H9 (cell line): ENCODE measurements around the gene CFDP1. TPM values are rescaled to one million over a fixed set of nuclear protein-coding genes. Genes with fewer than 3 reads are reported as not detected.

Source experiments
- DNase-seq: peaks from one replicate; pipeline ENCODE4 v3.0.0-alpha.2; 2017
- H2AFZ ChIP-seq: one replicate; pipeline ENCODE4 v1.6.1; 2013; ENCODE audit warnings: mild to moderate bottlenecking, low read length, control low read depth, moderate library complexity
- H2AK5ac ChIP-seq: 2 replicates; pipeline ENCODE4 v1.6.1; 2013; ENCODE audit warnings: low read length, control low read depth, mixed read lengths; ENCODE audit not compliant: insufficient read length
- H2BK120ac ChIP-seq: one replicate; pipeline ENCODE4 v1.6.1; 2013; ENCODE audit warnings: low read depth, mild to moderate bottlenecking, low read length, control low read depth, inconsistent platforms; ENCODE audit not compliant: poor library complexity, severe bottlenecking
- H2BK12ac ChIP-seq: 2 replicates; pipeline ENCODE4 v1.6.1; 2013; ENCODE audit warnings: low read length, control low read depth, mixed read lengths, low read depth; ENCODE audit not compliant: insufficient read length
- H2BK15ac ChIP-seq: 2 replicates; pipeline ENCODE4 v1.6.1; 2013; ENCODE audit warnings: low read depth, low read length, control low read depth
- H2BK20ac ChIP-seq: one replicate; pipeline ENCODE4 v1.6.1; 2013; ENCODE audit warnings: low read depth, mild to moderate bottlenecking, low read length, control low read depth, inconsistent platforms; ENCODE audit not compliant: poor library complexity, severe bottlenecking
- H2BK5ac ChIP-seq: 2 replicates; pipeline ENCODE4 v1.6.1; 2013; ENCODE audit warnings: low read length, control low read depth, mixed read lengths; ENCODE audit not compliant: insufficient read length
- H3K14ac ChIP-seq: 2 replicates; pipeline ENCODE4 v1.6.1; 2013; ENCODE audit warnings: low read length, control low read depth; ENCODE audit not compliant: insufficient read depth
- H3K18ac ChIP-seq: 2 replicates; pipeline ENCODE4 v1.6.1; 2013; ENCODE audit warnings: low read depth, mild to moderate bottlenecking, mixed read lengths, low read length, control low read depth; ENCODE audit not compliant: insufficient read length
- H3K23ac ChIP-seq: 2 replicates; pipeline ENCODE4 v1.6.1; 2013; ENCODE audit warnings: low read length, control low read depth, mixed read lengths, low read depth; ENCODE audit not compliant: insufficient read length
- H3K23me2 ChIP-seq: 2 replicates; pipeline ENCODE4 v1.6.1; 2013; ENCODE audit warnings: low read depth, mild to moderate bottlenecking, mixed read lengths, low read length, control low read depth; ENCODE audit not compliant: insufficient read length, poor library complexity, severe bottlenecking
- H3K27ac ChIP-seq: 2 replicates; pipeline ENCODE4 v1.5.1; 2013; ENCODE audit warnings: low read length, control low read depth, mixed read lengths, low read depth; ENCODE audit not compliant: insufficient read length
- H3K27me3 ChIP-seq: 2 replicates; pipeline ENCODE4 v1.6.1; 2013; ENCODE audit warnings: low read length, control low read depth, inconsistent platforms; ENCODE audit not compliant: insufficient read depth
- H3K4ac ChIP-seq: 2 replicates; pipeline ENCODE4 v1.6.1; 2013; ENCODE audit warnings: low read depth, mild to moderate bottlenecking, control low read depth, inconsistent platforms, low read length, moderate library complexity
- H3K4me1 ChIP-seq: 2 replicates; pipeline ENCODE4 v1.6.1; 2013; ENCODE audit warnings: low read length, control low read depth, inconsistent platforms; ENCODE audit not compliant: insufficient read depth
- H3K4me2 ChIP-seq: 2 replicates; pipeline ENCODE4 v1.6.1; 2013; ENCODE audit warnings: low read length, control low read depth, mixed read lengths; ENCODE audit not compliant: insufficient read length, insufficient read depth
- H3K56ac ChIP-seq: 2 replicates; pipeline ENCODE4 v1.6.1; 2013; ENCODE audit warnings: low read depth, mild to moderate bottlenecking, mixed read lengths, low read length, control low read depth; ENCODE audit not compliant: insufficient read length
- H3K79me1 ChIP-seq: 2 replicates; pipeline ENCODE4 v1.6.1; 2013; ENCODE audit warnings: low read depth, mild to moderate bottlenecking, moderate library complexity, low read length, control low read depth, inconsistent platforms; ENCODE audit not compliant: insufficient read depth, poor library complexity, severe bottlenecking
- H3K79me2 ChIP-seq: 2 replicates; pipeline ENCODE4 v1.6.1; 2013; ENCODE audit warnings: low read length, control low read depth, inconsistent platforms; ENCODE audit not compliant: insufficient read depth
- H3K9ac ChIP-seq: 2 replicates; pipeline ENCODE4 v1.6.1; 2013; ENCODE audit warnings: low read length, control low read depth, mixed read lengths; ENCODE audit not compliant: insufficient read length; ENCODE audit errors: extremely low read depth
- H3K9me3 ChIP-seq: one replicate; pipeline ENCODE4 v1.6.1; 2013; ENCODE audit warnings: low read depth, low read length, inconsistent platforms; ENCODE audit not compliant: control insufficient read depth
- H3T11ph ChIP-seq: one replicate; pipeline ENCODE4 v1.6.1; 2013; ENCODE audit warnings: mild to moderate bottlenecking, low read length, control low read depth, inconsistent platforms
- H4K20me1 ChIP-seq: one replicate; pipeline ENCODE4 v1.6.1; 2013; ENCODE audit not compliant: control insufficient read depth, insufficient read length, insufficient read depth
- H4K5ac ChIP-seq: 2 replicates; pipeline ENCODE4 v1.6.1; 2013; ENCODE audit warnings: low read depth, mild to moderate bottlenecking, mixed read lengths, low read length, control low read depth; ENCODE audit not compliant: insufficient read length
- H4K8ac ChIP-seq: replicated peaks from 2 replicates; pipeline ENCODE4 v1.6.1; 2013; ENCODE audit warnings: low read length, control low read depth, mixed read lengths, low read depth; ENCODE audit not compliant: insufficient read length
- H4K91ac ChIP-seq: 2 replicates; pipeline ENCODE4 v1.6.1; 2013; ENCODE audit warnings: low read depth, mild to moderate bottlenecking, moderate library complexity, mixed read lengths, low read length, control low read depth; ENCODE audit not compliant: insufficient read length
- H3K27ac Mint-ChIP-seq, 3 experiments: 2 replicates in 2 of 3; 3 replicates in 1 of 3; pipeline ENCODE4 v1.8.0; 2020 to 2021; ENCODE audit warnings: mixed read lengths in 3 of 3, mild to moderate bottlenecking in 1 of 3, moderate library complexity in 1 of 3
- H3K27me3 Mint-ChIP-seq: 2 replicates; pipeline ENCODE4 v1.8.0; 2021; ENCODE audit warnings: low read depth, mild to moderate bottlenecking, moderate library complexity, mixed read lengths
- H3K36me3 Mint-ChIP-seq, 3 experiments: 2 replicates in 2 of 3; 3 replicates in 1 of 3; pipeline ENCODE4 v1.8.0; 2020 to 2021; ENCODE audit warnings: low read depth in 3 of 3, mixed read lengths in 3 of 3; ENCODE audit not compliant: insufficient read depth in 1 of 3
- H3K4me1 Mint-ChIP-seq, 2 experiments: 2 replicates each; pipeline ENCODE4 v1.8.0; 2020; ENCODE audit warnings: mixed read lengths in 2 of 2
- H3K4me3 Mint-ChIP-seq, 2 experiments: 2 replicates in 1 of 2; 3 replicates in 1 of 2; pipeline ENCODE4 v1.8.0; 2020 to 2021; ENCODE audit warnings: mild to moderate bottlenecking in 2 of 2, mixed read lengths in 2 of 2, moderate library complexity in 1 of 2
- H3K9me3 Mint-ChIP-seq, 2 experiments: 2 replicates in 1 of 2; 3 replicates in 1 of 2; pipeline ENCODE4 v1.8.0; 2020; ENCODE audit warnings: mild to moderate bottlenecking in 2 of 2, mixed read lengths in 2 of 2, moderate library complexity in 1 of 2
- WGBS: extraction: QIAGEN DNeasy Blood & Tissue Kit; methylation state at CpG from one replicate; pipeline ENCODE4 v1.1.7; 2013; ENCODE audit warnings: missing lambda C conversion rate, low lambda C conversion rate, mixed read lengths; ENCODE audit not compliant: insufficient read length; ENCODE audit errors: extremely low coverage; 5-methylcytosine and 5-hydroxymethylcytosine counted together
- total RNA-seq: library from RNA; stranded (reverse); gene quantifications from 2 replicates; pipeline ENCODE4 v1.2.1, GENCODE V29; 2021
- TF ChIP-seq, protein P1 (sequence below): fragments of 200-600 bp; sonication (generic); conservative IDR thresholded peaks from 3 replicates; pipeline ENCODE4 v1.8.0; 2021; ENCODE audit warnings: antibody characterized with exemption, mild to moderate bottlenecking

The CFDP1 gene
- total RNA-seq, 1 experiment from 2014 or later = 89.2 TPM

DNA sequence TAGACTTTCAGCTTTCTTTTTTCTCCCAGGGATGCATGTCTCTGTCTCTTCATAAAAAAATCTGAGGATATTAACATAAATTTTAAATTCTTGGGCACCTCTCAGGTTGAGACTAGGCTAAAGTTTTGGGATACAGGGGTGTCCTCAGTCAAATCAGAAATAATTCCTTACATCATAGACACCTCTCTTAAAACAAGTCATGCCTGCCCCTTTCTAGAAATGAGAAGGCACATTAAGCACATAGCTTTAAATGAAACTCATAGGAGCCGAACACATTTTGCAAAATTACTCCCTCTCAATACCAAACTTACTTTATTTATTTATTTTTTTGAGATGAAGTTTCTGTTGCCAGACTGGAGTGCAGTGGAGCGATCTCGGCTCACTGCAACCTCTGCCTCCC, 114.6 kb downstream of the CFDP1 start:
- H2BK12ac ChIP-seq = no peak overlapping the region

More for the DNA sequence above, 114.6 kb downstream of the CFDP1 start:
- H3K23ac ChIP-seq = no peak overlapping the region
- no peak overlapping the region for H3K14ac ChIP-seq
- no peak overlapping the region for H4K5ac ChIP-seq
- H3K9ac ChIP-seq = no peak overlapping the region
- H4K20me1 ChIP-seq = no peaks in the 10 kb centered on the region
- H3K27ac ChIP-seq = no peak overlapping the region
- H3K4me2 ChIP-seq = no peak overlapping the region
- no peak overlapping the region for H2AFZ ChIP-seq
- H2BK15ac ChIP-seq = no peak overlapping the region
- TF ChIP-seq, protein P1, sequence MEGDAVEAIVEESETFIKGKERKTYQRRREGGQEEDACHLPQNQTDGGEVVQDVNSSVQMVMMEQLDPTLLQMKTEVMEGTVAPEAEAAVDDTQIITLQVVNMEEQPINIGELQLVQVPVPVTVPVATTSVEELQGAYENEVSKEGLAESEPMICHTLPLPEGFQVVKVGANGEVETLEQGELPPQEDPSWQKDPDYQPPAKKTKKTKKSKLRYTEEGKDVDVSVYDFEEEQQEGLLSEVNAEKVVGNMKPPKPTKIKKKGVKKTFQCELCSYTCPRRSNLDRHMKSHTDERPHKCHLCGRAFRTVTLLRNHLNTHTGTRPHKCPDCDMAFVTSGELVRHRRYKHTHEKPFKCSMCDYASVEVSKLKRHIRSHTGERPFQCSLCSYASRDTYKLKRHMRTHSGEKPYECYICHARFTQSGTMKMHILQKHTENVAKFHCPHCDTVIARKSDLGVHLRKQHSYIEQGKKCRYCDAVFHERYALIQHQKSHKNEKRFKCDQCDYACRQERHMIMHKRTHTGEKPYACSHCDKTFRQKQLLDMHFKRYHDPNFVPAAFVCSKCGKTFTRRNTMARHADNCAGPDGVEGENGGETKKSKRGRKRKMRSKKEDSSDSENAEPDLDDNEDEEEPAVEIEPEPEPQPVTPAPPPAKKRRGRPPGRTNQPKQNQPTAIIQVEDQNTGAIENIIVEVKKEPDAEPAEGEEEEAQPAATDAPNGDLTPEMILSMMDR = no peak
- peaks cover 4 to 7% of the 10 kb centered on the region in 2 experiments for H3K4me1 Mint-ChIP-seq
- H3K27ac Mint-ChIP-seq = no peak overlapping the region
- H3K9me3 Mint-ChIP-seq = no peaks in the 10 kb centered on the region
- H3K4ac ChIP-seq = no peak overlapping the region
- no peak overlapping the region for H4K91ac ChIP-seq
- H3K27me3 Mint-ChIP-seq = no peaks in the 10 kb centered on the region
- H2AK5ac ChIP-seq = no peak overlapping the region
- no peak overlapping the region for H3K18ac ChIP-seq
- no peaks in the 10 kb centered on the region for H3K79me1 ChIP-seq
- no peak overlapping the region for H4K8ac ChIP-seq
- DNase-seq = no peak
- H2BK120ac ChIP-seq = no peak overlapping the region
- no peaks in the 10 kb centered on the region for H3K27me3 ChIP-seq
- H3K9me3 ChIP-seq = no peaks in the 10 kb centered on the region
- peaks cover 2 to 8% (median 6%) of the 10 kb centered on the region in 3 experiments; a peak in 6 of 7 replicates for H3K36me3 Mint-ChIP-seq
- H3K79me2 ChIP-seq = no peaks in the 10 kb centered on the region
- H3K23me2 ChIP-seq = no peaks in the 10 kb centered on the region
- no peaks in the 10 kb centered on the region for H3K4me1 ChIP-seq
- WGBS = no CpG with 5 or more reads among the region's 3 CpGs
- H3K56ac ChIP-seq = no peak overlapping the region
- no peak overlapping the region for H3T11ph ChIP-seq
- H2BK5ac ChIP-seq = no peak overlapping the region
- H3K4me3 Mint-ChIP-seq = no peak overlapping the region
- H2BK20ac ChIP-seq = no peak overlapping the region
